NCI-H146 treated with DMSO at 0.1 percent for 48 hours (cell line): ENCODE measurements around the gene ORC6.
A peak's percentile ranks its signal among the peaks of the same experiment; 100 is the strongest.
"Not testable (repeated sequence)": the region's sequence is repeated elsewhere in the genome, so short reads cannot be mapped to it uniquely, and the experiment has no call there.

Experiments
- DNase-seq: peaks from one replicate; lab custom pipeline; 2025; ENCODE audit not compliant: unreplicated experiment; lab: John Stamatoyannopoulos, UW

ORC6 gene, protein sequence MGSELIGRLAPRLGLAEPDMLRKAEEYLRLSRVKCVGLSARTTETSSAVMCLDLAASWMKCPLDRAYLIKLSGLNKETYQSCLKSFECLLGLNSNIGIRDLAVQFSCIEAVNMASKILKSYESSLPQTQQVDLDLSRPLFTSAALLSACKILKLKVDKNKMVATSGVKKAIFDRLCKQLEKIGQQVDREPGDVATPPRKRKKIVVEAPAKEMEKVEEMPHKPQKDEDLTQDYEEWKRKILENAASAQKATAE

DNA sequence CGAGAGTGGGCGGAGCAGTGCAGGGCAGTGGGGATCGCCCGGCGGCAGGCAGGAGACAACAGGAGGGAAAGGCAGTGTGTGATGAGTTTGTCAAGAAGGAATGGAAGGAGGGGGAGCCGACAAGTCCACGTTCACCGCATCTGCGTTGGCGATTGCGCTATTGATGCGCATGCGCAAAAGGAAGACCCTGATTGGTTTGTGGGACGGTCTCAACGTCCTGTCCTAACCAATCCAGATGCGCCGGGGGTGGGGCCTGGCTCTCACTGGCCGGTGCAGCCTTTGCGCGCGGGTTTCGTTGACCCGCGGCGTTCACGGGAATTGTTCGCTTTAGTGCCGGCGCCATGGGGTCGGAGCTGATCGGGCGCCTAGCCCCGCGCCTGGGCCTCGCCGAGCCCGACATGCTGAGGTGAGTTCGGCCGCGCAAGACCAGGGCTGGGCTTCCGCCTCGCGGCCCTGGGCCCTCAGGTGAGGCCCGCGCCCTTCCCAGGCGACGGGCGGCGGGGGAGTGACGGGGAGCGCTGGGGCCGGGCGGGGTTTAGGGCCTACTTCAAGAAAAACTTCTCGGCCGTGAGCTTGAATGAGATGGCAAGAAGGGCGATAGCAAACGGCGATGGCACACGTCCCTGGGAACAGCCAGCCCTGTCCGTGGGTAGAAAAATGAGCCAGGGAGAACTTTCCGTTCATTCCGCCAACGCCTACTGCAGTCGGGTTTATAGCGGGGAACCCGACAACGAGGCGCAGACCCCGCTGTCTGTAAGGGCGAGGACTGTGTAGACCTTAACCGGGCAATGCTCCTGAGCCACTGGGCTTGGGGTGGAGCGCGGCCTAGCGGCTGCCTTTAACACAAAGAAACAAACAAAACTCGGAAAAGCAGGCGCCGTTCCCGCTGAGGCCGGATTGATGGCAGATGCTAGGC, at the start of gene ORC6:
TSS of gene ORC6 (plus strand) at position 295 of the 916 bp plus-strand sequence. CDS start at position 342, 47 bp downstream.
- peak; percentile 95 for DNase-seq

DNA sequence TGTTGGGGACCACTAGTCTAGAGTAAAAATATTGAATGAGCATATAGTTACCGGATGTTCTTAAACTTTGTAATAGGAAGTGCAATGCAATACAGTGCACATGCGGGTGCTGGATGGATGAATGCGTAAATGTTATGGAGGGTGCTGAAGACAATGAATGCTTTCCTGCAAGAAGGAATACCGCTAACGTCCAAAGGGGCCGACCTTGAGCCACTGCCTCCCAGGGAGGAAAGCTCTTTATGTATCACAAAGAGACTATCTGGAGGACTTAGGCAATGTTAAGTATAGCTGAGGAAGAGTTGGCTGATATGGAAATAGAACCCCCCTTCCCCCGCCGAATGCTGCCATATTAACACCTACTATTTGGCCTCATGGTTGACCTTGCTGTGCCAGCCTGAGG, 40.8 kb upstream of the ORC6 start:
- no peak for DNase-seq

DNA sequence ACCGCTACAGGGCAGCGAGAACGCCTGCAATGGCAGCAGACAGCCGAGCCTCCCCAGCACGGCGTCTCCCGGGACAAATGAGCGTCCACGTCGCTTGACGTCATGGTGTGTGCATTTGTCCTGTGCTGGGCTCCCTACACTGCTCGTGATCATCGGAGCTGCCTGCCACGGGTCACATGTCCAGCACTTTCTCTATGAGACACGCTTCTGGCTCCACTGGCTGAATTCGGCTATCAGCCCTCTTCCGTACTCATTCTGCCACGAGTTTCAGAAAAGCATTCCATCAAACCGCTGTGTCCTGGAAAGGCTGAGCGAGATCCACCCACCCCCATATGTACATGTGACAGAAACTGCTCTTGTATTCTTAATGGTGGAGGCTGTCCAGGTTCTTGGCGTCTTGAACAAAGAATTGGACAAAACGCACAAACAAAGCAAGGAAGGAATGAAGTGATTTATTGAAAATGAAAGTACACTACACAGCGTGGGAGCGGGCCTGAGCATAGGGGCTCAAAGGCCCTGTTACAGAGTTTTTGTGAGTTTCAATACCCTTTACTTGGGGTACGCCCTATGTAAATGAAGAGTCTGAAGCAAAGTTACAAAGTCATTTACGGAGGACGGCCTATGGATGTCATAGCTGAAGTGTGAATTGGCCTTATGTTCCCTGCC, 39.7 kb upstream of the ORC6 start:
- no peak for DNase-seq

DNA sequence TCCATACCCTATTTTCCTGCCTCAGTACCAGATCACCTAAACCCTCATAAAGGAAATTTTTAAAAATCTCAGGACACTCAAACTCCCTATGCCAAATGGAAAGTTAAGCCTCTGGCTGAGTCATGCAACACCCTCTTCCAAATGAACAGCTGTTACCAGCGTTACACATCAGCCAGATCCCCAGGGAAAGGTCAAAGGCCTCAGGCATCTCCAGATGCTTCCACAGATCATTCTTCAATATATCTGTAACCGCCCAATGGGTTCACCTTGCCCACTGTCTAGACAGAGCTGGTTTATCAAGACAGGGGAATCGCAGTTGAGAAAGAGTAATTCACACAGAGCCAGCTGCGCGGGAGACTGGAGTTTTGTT, 39.2 kb upstream of the ORC6 start:
- no peak for DNase-seq

DNA sequence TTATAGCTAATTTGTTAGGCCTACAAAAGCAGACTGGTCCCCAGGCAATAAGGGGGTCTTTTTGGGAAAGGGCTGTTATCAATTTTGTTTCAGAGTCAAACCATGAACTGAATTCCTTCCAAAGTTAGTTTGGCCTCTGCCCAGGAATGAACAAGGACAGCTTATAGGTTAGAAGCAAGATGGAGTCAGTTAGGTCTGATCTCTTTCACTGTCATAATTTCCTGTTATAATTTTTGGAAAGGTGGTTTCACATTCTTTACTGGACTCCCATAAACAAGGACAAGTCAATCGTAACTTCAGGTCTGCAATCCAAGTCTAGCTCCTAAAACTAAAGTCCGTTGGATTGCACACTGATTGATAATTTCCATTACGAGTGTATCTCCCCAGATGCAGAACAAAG, 38.2 kb upstream of the ORC6 start:
- no peak for DNase-seq

DNA sequence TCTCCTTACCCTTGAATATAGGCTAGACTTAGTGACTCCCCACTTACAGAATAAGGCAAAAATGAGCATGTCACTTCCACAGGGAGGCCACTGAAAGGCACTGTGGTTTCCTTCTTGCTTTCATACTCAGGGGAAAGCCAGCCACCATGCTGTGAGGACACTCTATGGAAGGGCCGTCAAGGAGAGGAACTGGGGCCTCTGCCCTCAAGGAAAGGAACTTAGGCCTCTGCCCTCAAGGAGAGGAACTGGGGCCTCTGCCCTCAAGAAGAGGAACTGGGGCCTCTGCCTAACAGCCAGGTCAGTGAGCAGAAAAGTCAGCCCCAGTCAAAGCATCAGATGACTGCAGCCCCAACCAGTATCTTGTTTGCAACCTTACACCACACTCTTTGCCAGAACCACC, 30.5 kb upstream of the ORC6 start:
- no peak for DNase-seq

DNA sequence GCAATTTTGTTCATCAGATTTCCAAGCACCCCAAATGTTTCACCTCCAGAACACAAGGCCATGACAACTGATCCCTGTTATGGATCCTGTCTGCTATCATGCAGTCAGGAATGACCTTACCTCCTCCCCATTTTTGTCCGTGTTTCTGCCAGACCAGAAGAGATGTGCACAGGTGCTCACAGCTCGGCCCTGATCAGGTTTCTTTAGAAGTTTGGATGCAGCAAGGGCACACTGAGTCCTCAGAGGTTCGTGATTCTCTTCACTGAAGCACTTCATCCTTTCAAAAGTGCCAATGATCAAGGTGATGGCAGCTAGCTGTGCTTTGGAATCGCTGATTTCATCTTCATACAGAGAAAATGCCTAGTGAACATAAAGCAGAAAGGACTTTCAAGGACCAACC, 27.3 kb upstream of the ORC6 start:
- no peak for DNase-seq

DNA sequence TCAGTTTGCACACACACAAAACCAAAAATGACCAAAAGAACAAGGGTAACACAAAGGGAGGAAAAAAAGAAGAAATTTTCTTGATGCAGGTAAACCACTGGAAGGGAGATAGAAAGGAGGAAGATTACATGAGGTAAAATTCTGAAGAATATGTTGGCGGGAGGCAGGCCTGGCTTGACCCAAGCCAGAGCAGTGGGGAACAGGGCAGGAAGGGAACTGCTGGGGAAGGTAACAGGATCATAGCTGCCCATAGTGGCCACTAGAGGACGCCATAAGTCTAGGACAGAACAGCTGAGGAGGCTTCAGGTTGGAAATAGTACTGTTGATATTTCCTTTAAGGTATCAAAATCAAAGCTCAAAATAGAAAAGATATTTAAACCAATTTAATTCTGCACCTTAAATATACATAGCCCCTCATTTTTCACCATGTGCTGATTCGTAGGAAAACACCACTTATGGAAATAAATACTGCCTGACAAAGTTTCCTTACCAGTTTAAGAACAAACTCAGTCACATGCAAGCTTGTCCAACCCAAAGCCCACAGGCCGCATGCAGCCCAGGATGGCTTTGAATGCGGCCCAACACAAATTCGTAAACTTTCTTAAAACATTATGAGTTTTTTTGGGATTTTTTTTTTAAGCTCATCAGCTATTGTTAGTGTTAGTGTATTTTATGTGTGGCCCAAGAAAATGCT, 16.0 kb upstream of the ORC6 start:
- peak; percentile 9 for DNase-seq

DNA sequence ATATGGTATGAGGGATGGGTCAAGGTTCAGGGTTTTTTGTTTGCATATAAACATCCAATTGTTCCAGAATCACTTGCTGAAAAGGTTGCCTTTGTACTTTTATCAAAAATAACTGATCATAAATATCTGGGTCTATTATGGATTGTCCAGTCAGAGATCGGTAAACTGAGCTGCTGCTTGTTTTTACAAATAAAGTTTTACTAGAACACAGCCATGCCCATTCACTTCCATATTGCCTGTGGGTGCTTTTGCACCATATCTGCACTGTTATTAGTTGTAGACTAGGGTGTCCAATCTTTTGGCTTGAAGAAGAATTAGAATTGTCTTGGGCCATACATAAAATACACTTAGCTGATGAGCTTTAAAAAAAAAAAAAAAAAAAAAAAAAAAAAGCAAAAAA, 11.5 kb upstream of the ORC6 start:
- DNase-seq, result not testable (repeated sequence)

DNA sequence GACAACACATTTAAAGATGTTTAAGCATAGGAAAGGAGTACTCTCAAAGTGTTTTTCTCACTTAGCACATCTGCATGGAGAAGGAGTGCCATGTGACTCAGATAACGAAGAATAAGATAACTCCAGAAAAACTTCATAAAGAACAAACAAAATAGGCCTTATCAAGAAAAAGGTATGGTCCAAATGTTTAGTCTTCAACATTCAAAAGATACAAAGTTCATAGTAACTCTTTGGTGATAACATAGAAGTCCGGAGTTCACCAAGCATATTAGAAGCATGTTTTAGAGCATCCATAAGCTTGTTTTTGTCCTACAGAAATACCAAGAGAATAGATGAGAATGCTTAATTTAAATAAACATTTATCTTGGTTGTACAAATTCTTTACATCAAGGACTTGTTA, 7.6 kb upstream of the ORC6 start:
- not testable (repeated sequence) for DNase-seq

DNA sequence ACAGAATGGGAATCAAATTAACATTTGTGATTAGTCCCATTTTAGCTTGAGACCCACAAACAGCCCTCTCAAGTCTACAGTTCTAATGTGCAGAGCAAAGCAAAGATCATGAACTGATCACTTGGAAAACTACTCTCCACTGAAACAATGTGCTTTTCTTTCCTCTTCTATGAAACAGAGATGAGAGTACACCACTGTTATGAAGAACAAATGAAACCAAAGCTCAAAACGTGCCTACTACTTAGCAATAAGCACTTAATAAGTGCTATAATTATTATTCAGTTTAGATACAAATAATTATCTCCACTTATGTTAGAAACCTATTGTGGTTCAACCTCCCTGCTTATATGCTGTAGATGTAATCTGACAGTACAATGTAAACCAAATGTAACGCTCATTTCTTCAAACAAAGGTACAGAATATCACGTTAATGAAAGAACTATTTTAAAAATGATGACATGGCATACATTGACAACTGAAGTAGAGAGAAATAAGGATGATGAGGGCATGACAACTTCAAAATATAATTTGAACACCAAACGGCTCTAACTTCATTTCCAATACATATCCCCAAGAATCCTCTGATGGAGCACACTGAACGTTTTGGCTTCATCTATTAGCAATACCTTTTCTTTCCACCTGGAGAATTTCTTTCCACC, 2.5 kb upstream of the ORC6 start:
- no peak for DNase-seq

DNA sequence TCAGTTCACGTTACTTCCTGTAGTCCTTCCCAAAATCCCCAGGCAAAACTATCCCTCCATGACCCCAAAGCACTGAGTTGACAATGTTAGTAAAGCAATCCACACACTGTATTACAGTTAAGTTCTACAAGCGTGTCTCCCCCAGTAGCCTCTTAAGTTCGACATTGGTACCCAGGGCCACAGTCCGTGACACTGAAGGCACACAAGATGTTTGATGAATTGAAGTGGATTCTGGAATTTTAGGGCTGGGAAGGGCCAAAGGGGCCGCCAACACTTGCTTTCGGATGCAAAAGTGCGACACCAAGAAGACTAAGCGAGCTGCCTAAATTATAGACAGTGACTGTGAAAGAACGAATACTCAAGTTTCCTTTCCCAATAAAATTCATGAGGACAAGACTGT, 2.0 kb upstream of the ORC6 start:
- no peak for DNase-seq

DNA sequence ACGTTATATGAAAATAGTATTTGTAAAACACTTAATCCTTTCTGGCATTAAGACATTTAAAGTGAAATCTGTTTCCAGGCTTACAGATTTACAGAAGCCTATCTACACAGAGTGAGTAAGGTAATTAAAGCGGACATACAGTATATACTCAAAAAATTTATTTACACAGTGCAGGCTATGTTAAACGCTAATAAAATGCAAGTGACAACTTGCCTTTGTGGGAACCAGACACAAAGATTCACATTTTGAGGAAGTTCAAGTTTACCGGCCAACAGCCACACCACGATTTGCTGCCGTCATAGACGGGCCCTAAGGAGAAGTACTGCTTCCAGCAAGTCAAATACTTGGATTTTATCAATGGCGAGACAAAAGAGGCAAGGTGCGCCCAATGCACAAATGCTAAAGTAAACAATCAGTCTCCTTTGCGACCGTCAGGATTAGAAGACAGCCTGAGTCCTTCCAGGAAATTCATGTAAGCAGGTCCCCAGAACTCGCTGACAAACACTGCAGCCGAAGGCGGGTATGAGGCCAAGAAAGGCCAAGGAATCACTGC, 1.3 kb upstream of the ORC6 start:
- peak; percentile 23 for DNase-seq

DNA sequence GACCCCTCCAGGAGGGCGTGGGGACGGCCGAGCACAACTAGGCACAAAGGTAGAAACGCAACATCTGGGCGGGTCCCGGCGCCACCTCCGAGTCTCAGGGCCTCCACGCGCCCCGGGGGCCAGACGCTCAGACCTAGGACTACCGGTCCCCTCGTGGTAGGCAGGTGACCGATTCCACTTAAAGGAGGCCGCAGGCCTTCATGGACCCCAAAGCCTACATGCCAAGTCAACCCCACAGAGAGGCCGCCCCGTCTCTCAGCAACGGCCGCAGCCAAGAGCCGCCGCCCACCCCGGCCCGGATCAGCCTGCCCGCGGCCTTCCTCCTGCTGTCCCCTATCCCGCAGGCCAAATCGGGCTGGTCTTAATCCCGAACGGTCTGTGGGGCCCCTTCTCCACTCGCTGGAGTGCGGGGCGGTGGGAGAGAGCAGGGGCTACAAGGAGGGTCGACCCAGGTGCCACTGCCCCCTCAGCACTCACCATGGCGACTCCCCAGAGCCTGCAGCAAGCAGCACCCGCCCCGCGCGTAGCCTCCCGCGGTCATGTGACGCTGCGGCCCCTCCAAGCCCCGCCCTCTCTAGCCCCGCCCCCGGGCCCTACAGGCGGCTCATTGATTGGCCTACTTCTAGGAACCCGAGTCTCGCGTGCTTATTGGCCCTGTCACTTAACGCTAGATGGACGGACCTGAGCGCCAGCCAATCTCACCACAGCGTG, 650 bp upstream of the ORC6 start, which contains the start of gene VPS35:
TSS of gene VPS35 (minus strand) at position 525 of the 711 bp plus-strand sequence. CDS start at position 480, 45 bp downstream.
- peak; percentile 95 for DNase-seq

DNA sequence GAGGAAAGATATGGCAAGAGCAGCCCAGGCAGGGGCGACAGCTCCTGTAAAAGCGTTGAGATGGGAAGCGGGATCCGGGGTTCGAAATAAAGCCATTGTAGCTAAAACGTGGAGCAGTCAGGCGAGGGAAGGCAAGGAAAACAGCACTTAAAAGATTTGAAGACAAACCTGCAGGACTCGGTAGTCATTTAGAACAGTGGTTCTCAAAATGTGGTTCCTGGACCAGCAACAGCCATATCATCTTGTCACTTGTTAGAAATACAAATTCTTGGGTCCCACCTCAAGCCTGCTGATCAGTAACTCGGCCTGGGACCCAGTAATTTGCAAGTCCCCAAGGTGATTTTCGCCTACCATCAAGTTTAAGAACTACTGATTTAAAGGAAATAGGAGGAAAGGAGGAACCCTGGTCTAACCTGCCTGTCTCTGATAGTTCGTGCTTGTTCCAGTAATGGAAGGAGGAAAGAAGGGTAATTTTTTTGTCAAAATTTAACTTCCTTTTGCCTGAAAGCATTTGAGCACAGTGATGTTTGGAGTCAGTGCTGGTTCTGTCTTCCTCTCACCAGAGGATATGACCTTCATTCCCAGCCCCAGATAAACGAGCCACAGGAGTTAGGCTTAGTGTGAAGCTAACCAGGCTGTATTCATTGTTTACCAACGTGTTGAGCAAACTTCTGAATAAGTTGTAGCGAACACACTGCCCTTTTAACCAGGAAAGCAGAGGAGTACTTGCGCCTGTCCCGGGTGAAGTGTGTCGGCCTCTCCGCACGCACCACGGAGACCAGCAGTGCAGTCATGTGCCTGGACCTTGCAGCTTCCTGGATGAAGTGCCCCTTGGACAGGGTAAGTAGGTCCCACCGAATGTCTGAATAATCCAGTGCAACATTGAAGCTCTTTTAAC, 1.1 kb downstream of the ORC6 start:
- no peak for DNase-seq

DNA sequence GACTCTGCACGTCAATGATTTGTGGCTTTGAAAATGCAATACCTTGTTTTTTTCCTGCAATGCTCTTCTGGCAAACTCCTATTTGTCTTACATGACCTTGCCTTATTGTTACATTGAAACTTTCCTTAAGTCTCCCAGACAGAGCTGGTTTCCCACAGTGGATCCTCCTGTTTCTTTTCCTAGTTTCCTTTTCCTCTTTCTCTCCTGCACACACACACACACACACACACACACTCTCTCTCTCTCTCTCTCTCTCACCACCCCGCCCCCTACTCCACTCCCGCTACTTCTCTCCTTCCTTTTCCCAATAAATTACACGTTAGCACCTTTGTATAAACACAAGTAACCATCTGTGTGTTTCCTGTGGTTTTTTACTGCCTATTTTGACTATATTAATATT, 2.3 kb downstream of the ORC6 start:
- no peak for DNase-seq

DNA sequence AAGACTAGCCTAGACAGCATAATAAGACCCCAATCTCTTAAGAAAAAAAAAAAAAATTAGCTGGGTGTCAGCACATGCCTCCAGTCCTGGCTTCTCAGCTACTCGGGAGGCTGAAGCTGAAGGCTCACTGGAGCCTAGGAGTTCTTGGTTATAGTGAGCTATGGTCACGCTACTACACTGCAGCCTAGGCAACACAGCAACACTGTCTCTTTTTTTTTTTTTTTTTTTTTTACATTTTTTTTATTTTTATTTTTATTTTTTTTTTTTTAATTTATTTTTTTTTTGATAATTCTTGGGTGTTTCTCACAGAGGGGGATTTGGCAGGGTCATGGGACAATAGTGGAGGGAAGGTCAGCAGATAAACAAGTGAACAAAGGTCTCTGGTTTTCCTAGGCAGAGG, 4.1 kb downstream of the ORC6 start:
- no peak for DNase-seq

DNA sequence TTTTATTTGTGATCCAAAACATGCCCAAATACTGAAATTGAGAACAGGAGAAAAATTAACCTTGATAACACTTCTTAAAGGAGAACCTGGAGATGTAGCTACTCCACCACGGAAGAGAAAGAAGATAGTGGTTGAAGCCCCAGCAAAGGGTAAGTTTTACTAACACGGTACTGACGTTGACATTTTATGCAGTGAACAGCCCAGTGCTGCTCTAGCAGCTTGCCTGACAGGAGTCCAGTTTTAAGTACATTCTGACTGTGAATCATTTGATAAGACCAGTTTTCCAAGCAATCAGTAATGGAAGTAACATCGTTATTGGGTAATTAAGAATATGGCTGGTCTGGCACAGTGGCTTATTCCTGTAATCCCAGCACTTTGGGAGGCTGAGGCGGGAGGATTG, 6.5 kb downstream of the ORC6 start:
- no peak for DNase-seq

DNA sequence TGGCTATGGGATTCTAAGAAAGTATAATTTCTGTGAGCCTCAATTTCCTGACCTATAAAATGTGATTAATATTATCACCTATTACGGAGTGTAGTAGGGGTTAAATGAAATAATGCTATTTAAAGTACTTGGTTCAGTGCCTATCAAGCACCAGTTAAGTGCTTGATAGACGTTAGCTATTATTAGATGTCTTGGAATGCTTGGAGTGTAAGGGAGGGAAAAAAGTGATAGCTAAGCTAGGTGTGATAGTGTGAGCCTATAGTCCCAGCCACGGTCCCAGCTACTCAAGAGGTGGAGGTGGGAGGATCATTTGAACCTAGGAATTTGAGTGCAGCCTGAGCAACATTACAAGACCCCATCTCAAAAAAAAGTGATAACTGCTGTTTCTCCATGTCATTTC, 7.5 kb downstream of the ORC6 start:
- no peak for DNase-seq
